K562 (cell line): ENCODE results near the gene KCNK3. TPM values are rescaled to one million over a fixed set of nuclear protein-coding genes. Genes with fewer than 3 reads are reported as not detected.
A peak's percentile ranks its signal among the peaks of the same experiment; 100 is the strongest.
"Not testable (repeated sequence)": the region's sequence is repeated elsewhere in the genome, so short reads cannot be mapped to it uniquely, and the experiment has no call there.

Experiments used
- ILK ChIP-seq: fragments of 450-650 bp; IDR thresholded peaks from 2 replicates; pipeline ENCODE4 v1.6.1; 2016; ENCODE audit warnings: missing genetic modification characterization, low read depth, mild to moderate bottlenecking, missing compliant biosample characterization, moderate library complexity, borderline replicate concordance
- KLF16 ChIP-seq: IDR thresholded peaks from 2 replicates; pipeline ENCODE4 v1.6.1; 2016; ENCODE audit warnings: antibody characterized with exemption
- KLF6 ChIP-seq: fragments of 250-450 bp; sonication (Bioruptor Pico); IDR thresholded peaks from 2 replicates; pipeline ENCODE4 v1.4.0; 2020; ENCODE audit warnings: mild to moderate bottlenecking, moderate library complexity, borderline replicate concordance
- MTF1 ChIP-seq: fragments of 250-450 bp; sonication (Bioruptor Pico); IDR thresholded peaks from 2 replicates; pipeline ENCODE4 v1.9.0; 2021; ENCODE audit warnings: moderate library complexity, mild to moderate bottlenecking, inconsistent platforms, borderline replicate concordance
- NR2C1 ChIP-seq, 2 experiments: fragments of 450-650 bp; IDR thresholded peaks; 2 replicates each; pipeline ENCODE4 v1.6.1; 2017; ENCODE audit warnings: mild to moderate bottlenecking in 2 of 2, antibody characterized with exemption in 1 of 2, inconsistent platforms in 1 of 2, missing compliant biosample characterization in 1 of 2, missing genetic modification characterization in 1 of 2
- ZEB2 ChIP-seq: fragments of 450-650 bp; IDR thresholded peaks from 2 replicates; pipeline ENCODE4 v1.6.1; 2016
- ZNF311 ChIP-seq: fragments of 250-450 bp; sonication (Bioruptor Pico); IDR thresholded peaks from 2 replicates; pipeline ENCODE4 v1.4.0; 2020; ENCODE audit warnings: mild to moderate bottlenecking, moderate library complexity
- ZNF41 ChIP-seq: fragments of 250-450 bp; sonication (Bioruptor Pico); conservative IDR thresholded peaks from 2 replicates; pipeline ENCODE4 v1.4.0; 2020; ENCODE audit warnings: mild to moderate bottlenecking
- ZNF507 ChIP-seq: conservative IDR thresholded peaks from 2 replicates; pipeline ENCODE4 v1.6.1; 2017; ENCODE audit warnings: missing genetic modification characterization, missing compliant biosample characterization
- polyA plus RNA-seq, 8 experiments: library from polyadenylated mRNA; depleted of rRNA in 4 of 8; stranded (reverse) in 5 of 8; unstranded in 3 of 8; fragments of >200 nt; fragmentation: Nextera tagmentation in 2 of 8; fragmentation: Illumina TruSeq in 1 of 8; extraction: Ambion mirVana in 2 of 8; extraction: Trizol in 1 of 8; gene quantifications; 2 replicates each; pipeline versions ENCODE4 v1.2.1 to v1.2.3, GENCODE V29; 2011 to 2014; ENCODE audit warnings: inconsistent platforms in 1 of 8, missing spikeins in 1 of 8
- total RNA-seq, 7 experiments: library from RNA; depleted of rRNA in 6 of 7; stranded (reverse); fragments of >200 nt in 6 of 7; fragmentation: Illumina TruSeq in 2 of 7; extraction: Trizol in 2 of 7; gene quantifications; 2 replicates each; pipeline versions ENCODE4 v1.2.1 to v1.2.3, GENCODE V29; 2011 to 2021; ENCODE audit warnings: low replicate concordance in 1 of 7
- TF ChIP-seq, protein P1 (sequence below): fragments of 450-650 bp; formaldehyde crosslinking; IDR thresholded peaks from 2 replicates; pipeline ENCODE4 v1.4.0; 2022; ENCODE audit warnings: mild to moderate bottlenecking, moderate library complexity
- TF ChIP-seq, protein P2 (sequence below), 2 experiments: fragments of 450-650 bp; IDR thresholded peaks; 2 replicates each; pipeline ENCODE4 v1.6.1; 2018; ENCODE audit warnings: mild to moderate bottlenecking in 2 of 2, low read depth in 1 of 2; ENCODE audit not compliant: partially characterized antibody in 2 of 2
- TF ChIP-seq, protein P3 (sequence below): fragments of 250-450 bp; sonication (Bioruptor Pico); IDR thresholded peaks from 2 replicates; pipeline ENCODE4 v1.8.0; 2022; ENCODE audit warnings: moderate library complexity, mild to moderate bottlenecking, inconsistent platforms
- TF ChIP-seq, protein P4 (sequence below): fragments of 450-650 bp; formaldehyde crosslinking; IDR thresholded peaks from 2 replicates; pipeline ENCODE4 v1.4.0; 2020; ENCODE audit warnings: mild to moderate bottlenecking, moderate library complexity
- TF ChIP-seq, protein P5 (sequence below), 2 experiments: fragments of 200-800 bp in 1 of 2; sonication (Bioruptor generic) in 1 of 2; sonication (generic) in 1 of 2; formaldehyde crosslinking in 1 of 2; IDR thresholded peaks in 1 of 2; conservative IDR thresholded peaks in 1 of 2; 2 replicates each; pipeline versions ENCODE4 v1.5.0 to v1.6.1; 2016 to 2020; ENCODE audit warnings: missing compliant biosample characterization in 1 of 2, missing genetic modification characterization in 1 of 2, missing genetic modification reagents in 1 of 2

The KCNK3 gene
- total and polyA plus RNA-seq, 9 of the 15 experiments (the other 6 are each of a cell fraction or from before 2014, with no cell fraction given), result 0.01 to 0.20 (median 0.07) TPM; not detected in 5

DNA sequence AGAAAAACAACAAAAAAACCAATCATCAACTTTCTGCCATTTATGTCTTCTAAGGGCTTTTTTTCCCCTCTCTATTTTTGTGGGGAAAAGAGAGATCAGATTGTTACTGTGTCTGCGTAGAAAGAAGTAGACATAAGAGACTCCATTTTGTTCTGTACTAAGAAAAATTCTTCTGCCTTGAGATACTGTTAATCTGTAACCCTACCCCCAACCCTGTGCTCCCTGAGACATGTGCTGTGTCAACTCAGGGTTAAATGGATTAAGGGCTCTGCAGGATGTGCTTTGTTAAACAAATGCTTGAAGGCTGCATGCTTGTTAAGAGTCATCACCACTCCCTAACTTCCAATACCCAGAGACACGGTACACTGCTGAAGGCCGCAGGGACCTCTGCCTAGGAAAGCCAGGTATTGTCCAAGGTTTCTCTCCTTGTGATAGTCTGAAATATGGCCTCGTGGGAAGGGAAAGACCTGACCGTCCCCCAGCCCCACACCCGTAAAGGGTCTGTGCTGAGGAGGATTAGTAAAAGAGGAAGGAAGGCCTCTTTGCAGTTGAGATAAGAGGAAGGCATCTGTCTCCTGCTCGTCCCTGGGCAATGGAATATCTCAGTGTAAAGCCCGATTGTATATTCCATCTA, 57.4 kb downstream of the KCNK3 start (continued):
- TF ChIP-seq NR2C1 (IDR thresholded peaks at IDR 0.05), result not testable (repeated sequence)
- peak; percentile 91 for TF ChIP-seq NR2C1 (tag; IDR thresholded peaks at IDR 0.05)
- TF ChIP-seq MTF1 (CRISPR knock-in tag), result peak; percentile 66; the same call in 1 of the 2 replicates
- peak; percentile 56; the same call in 1 of the 2 replicates for TF ChIP-seq KLF16
- peak; percentile 98 for TF ChIP-seq KLF6 (CRISPR knock-in tag)
- TF ChIP-seq, protein P1, sequence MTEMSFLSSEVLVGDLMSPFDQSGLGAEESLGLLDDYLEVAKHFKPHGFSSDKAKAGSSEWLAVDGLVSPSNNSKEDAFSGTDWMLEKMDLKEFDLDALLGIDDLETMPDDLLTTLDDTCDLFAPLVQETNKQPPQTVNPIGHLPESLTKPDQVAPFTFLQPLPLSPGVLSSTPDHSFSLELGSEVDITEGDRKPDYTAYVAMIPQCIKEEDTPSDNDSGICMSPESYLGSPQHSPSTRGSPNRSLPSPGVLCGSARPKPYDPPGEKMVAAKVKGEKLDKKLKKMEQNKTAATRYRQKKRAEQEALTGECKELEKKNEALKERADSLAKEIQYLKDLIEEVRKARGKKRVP (CRISPR knock-in tag), result peak; percentile 85
- TF ChIP-seq ILK (tag), result peak; percentile 90
- TF ChIP-seq, protein P2, sequence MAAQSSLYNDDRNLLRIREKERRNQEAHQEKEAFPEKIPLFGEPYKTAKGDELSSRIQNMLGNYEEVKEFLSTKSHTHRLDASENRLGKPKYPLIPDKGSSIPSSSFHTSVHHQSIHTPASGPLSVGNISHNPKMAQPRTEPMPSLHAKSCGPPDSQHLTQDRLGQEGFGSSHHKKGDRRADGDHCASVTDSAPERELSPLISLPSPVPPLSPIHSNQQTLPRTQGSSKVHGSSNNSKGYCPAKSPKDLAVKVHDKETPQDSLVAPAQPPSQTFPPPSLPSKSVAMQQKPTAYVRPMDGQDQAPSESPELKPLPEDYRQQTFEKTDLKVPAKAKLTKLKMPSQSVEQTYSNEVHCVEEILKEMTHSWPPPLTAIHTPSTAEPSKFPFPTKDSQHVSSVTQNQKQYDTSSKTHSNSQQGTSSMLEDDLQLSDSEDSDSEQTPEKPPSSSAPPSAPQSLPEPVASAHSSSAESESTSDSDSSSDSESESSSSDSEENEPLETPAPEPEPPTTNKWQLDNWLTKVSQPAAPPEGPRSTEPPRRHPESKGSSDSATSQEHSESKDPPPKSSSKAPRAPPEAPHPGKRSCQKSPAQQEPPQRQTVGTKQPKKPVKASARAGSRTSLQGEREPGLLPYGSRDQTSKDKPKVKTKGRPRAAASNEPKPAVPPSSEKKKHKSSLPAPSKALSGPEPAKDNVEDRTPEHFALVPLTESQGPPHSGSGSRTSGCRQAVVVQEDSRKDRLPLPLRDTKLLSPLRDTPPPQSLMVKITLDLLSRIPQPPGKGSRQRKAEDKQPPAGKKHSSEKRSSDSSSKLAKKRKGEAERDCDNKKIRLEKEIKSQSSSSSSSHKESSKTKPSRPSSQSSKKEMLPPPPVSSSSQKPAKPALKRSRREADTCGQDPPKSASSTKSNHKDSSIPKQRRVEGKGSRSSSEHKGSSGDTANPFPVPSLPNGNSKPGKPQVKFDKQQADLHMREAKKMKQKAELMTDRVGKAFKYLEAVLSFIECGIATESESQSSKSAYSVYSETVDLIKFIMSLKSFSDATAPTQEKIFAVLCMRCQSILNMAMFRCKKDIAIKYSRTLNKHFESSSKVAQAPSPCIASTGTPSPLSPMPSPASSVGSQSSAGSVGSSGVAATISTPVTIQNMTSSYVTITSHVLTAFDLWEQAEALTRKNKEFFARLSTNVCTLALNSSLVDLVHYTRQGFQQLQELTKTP (IDR thresholded peaks at IDR 0.05; ENCODE audit: low read depth in 1 of 2, partially characterized antibody in 2 of 2), result peak in 1 of 2 experiments; percentile 54
- peak; percentile 89 for TF ChIP-seq ZNF41 (CRISPR knock-in tag)
- TF ChIP-seq, protein P3, sequence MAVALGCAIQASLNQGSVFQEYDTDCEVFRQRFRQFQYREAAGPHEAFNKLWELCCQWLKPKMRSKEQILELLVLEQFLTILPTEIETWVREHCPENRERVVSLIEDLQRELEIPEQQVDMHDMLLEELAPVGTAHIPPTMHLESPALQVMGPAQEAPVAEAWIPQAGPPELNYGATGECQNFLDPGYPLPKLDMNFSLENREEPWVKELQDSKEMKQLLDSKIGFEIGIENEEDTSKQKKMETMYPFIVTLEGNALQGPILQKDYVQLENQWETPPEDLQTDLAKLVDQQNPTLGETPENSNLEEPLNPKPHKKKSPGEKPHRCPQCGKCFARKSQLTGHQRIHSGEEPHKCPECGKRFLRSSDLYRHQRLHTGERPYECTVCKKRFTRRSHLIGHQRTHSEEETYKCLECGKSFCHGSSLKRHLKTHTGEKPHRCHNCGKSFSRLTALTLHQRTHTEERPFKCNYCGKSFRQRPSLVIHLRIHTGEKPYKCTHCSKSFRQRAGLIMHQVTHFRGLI (CRISPR knock-in tag), result peak; percentile 95
- TF ChIP-seq, protein P4, sequence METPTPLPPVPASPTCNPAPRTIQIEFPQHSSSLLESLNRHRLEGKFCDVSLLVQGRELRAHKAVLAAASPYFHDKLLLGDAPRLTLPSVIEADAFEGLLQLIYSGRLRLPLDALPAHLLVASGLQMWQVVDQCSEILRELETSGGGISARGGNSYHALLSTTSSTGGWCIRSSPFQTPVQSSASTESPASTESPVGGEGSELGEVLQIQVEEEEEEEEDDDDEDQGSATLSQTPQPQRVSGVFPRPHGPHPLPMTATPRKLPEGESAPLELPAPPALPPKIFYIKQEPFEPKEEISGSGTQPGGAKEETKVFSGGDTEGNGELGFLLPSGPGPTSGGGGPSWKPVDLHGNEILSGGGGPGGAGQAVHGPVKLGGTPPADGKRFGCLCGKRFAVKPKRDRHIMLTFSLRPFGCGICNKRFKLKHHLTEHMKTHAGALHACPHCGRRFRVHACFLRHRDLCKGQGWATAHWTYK (CRISPR knock-in tag), result peak; percentile 96
- 0 out of 2 replicates have a peak, but pooled peaks have one; percentile 35 for TF ChIP-seq ZEB2
- TF ChIP-seq ZNF507 (tag), result peak; percentile 50
- peak; percentile 99 for TF ChIP-seq ZNF311 (CRISPR knock-in tag)
- TF ChIP-seq, protein P5, sequence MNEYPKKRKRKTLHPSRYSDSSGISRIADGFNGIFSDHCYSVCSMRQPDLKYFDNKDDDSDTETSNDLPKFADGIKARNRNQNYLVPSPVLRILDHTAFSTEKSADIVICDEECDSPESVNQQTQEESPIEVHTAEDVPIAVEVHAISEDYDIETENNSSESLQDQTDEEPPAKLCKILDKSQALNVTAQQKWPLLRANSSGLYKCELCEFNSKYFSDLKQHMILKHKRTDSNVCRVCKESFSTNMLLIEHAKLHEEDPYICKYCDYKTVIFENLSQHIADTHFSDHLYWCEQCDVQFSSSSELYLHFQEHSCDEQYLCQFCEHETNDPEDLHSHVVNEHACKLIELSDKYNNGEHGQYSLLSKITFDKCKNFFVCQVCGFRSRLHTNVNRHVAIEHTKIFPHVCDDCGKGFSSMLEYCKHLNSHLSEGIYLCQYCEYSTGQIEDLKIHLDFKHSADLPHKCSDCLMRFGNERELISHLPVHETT (CRISPR knock-in tag; conservative IDR thresholded peaks at IDR 0.05 in 1 of 2, IDR thresholded peaks at IDR 0.05 in 1 of 2), result peak in 1 of 2 experiments; percentile 95; a peak in 2 of 4 replicates
